ENCODE data around the gene KIF4A. TPM values are rescaled to one million over a fixed set of nuclear protein-coding genes. Genes with fewer than 3 reads are reported as not detected.
"Not testable (repeated sequence)": the region's sequence is repeated elsewhere in the genome, so short reads cannot be mapped to it uniquely, and the experiment has no call there.

The KIF4A gene, protein sequence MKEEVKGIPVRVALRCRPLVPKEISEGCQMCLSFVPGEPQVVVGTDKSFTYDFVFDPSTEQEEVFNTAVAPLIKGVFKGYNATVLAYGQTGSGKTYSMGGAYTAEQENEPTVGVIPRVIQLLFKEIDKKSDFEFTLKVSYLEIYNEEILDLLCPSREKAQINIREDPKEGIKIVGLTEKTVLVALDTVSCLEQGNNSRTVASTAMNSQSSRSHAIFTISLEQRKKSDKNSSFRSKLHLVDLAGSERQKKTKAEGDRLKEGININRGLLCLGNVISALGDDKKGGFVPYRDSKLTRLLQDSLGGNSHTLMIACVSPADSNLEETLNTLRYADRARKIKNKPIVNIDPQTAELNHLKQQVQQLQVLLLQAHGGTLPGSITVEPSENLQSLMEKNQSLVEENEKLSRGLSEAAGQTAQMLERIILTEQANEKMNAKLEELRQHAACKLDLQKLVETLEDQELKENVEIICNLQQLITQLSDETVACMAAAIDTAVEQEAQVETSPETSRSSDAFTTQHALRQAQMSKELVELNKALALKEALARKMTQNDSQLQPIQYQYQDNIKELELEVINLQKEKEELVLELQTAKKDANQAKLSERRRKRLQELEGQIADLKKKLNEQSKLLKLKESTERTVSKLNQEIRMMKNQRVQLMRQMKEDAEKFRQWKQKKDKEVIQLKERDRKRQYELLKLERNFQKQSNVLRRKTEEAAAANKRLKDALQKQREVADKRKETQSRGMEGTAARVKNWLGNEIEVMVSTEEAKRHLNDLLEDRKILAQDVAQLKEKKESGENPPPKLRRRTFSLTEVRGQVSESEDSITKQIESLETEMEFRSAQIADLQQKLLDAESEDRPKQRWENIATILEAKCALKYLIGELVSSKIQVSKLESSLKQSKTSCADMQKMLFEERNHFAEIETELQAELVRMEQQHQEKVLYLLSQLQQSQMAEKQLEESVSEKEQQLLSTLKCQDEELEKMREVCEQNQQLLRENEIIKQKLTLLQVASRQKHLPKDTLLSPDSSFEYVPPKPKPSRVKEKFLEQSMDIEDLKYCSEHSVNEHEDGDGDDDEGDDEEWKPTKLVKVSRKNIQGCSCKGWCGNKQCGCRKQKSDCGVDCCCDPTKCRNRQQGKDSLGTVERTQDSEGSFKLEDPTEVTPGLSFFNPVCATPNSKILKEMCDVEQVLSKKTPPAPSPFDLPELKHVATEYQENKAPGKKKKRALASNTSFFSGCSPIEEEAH
- total RNA-seq (1 to 10 TPM; 1.6 to 4.6 TPM), polyA plus RNA-seq (ENCODE audit: insufficient read length in 6 of 6) (10 to 100 TPM; 11.6 to 30.4 (median 15.7) TPM)
- long read RNA-seq, donor 1, full-length matches to known transcripts, result 1 of 8 reads
- long read RNA-seq, donor 1, partial matches to known transcripts, result 7 of 8 reads
- long read RNA-seq, donor 1, other reads (novel, unspliced or antisense), result 0 of 8 reads
- long read RNA-seq, donor 2, result 0 reads
- long read RNA-seq, donor 3, full-length matches to known transcripts, result 1 of 1 reads
- long read RNA-seq, donor 3, partial matches to known transcripts, result 0 of 1 reads
- long read RNA-seq, donor 3, other reads (novel, unspliced or antisense), result 0 of 1 reads
- long read RNA-seq, donor 4, partial matches to known transcripts, result 1 of 1 reads
- long read RNA-seq, donor 4, other reads (novel, unspliced or antisense), result 0 of 1 reads
- long read RNA-seq, donor 5, result 0 reads
- long read RNA-seq, donor 6, full-length matches to known transcripts, result 2 of 2 reads
- long read RNA-seq, donor 6, partial matches to known transcripts, result 0 of 2 reads
- long read RNA-seq, donor 6, other reads (novel, unspliced or antisense), result 0 of 2 reads
- long read RNA-seq, donor 7, result 0 reads
- long read RNA-seq, donor 8, result 0 reads
- long read RNA-seq, donor 9, result 0 reads
- long read RNA-seq, donor 10, result 0 reads
- long read RNA-seq, donor 11, result 0 reads
- long read RNA-seq, donor 12, full-length matches to known transcripts, result 1 of 1 reads
- long read RNA-seq, donor 12, partial matches to known transcripts, result 0 of 1 reads
- long read RNA-seq, donor 12, other reads (novel, unspliced or antisense), result 0 of 1 reads

DNA sequence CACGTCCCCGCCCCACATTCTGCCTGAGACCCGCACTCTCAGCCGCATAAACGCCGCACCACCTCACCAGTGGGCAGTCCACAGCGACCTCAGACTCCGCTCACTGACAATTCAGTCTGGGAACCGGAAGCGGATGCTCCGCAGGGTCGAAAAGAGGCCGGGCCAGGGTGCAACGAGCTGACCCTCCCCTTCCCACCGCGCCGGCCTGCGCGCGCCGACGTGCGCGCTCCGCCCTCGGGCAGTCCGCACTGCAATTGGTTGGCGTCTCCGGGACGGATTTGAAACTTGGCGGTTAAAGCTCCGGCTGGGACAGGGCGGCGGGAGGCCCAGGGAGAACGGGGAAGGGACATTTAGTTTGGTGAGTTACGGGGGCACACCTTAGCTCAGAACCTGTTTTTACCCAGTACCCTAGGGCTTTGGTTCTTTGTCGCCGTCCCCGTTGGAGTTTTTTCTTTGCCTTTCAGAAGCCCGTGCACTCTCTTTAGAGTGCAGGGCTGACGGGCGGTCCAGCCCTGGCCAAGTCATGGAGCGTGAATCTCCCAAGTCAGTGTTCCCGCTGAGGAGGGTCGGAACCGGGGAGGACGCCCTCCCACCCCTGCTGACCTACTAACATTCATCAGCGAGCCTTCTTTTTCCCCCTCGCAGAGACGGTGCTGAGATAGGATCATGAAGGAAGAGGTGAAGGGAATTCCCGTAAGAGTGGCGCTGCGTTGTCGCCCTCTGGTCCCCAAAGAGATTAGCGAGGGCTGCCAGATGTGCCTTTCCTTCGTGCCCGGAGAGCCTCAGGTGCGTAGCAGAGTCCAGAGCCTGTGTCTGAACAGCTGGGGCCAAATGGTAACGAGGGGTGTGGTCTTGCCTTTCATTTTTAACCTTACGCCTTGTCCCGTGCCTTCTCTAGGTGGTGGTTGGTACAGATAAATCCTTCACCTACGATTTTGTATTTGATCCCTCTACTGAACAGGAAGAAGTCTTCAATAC, at the start of gene KIF4A, which contains the start of gene PDZD11:
TSS of gene KIF4A (plus strand) at position 312 of the 978 bp plus-strand sequence. CDS start at position 667, 355 bp downstream.
TSS of gene PDZD11 (minus strand) at position 135 of the 978 bp plus-strand sequence. CDS start 586 bp downstream, outside the sequence.
- DNase-seq (peak; percentile 76 to 92 (median 90)), ATAC-seq (peak; percentile 100)
- Histone ChIP-seq H3K27ac (peak within 1 kb of the TSS in 1 of 2 donors; percentile 64), H3K9me3 (no peaks in the 10 kb centered on the region), H3K4me1 (peaks cover 3 to 7% of the 10 kb centered on the region in 2 donors), H3K27me3 (no peaks in the 10 kb centered on the region), H3K4me3 (peak within 1 kb of the TSS; percentile 43 to 52), H3K36me3 (peaks cover 0 to 23% of the 10 kb centered on the region in 2 donors)
- TF ChIP-seq, protein P1, sequence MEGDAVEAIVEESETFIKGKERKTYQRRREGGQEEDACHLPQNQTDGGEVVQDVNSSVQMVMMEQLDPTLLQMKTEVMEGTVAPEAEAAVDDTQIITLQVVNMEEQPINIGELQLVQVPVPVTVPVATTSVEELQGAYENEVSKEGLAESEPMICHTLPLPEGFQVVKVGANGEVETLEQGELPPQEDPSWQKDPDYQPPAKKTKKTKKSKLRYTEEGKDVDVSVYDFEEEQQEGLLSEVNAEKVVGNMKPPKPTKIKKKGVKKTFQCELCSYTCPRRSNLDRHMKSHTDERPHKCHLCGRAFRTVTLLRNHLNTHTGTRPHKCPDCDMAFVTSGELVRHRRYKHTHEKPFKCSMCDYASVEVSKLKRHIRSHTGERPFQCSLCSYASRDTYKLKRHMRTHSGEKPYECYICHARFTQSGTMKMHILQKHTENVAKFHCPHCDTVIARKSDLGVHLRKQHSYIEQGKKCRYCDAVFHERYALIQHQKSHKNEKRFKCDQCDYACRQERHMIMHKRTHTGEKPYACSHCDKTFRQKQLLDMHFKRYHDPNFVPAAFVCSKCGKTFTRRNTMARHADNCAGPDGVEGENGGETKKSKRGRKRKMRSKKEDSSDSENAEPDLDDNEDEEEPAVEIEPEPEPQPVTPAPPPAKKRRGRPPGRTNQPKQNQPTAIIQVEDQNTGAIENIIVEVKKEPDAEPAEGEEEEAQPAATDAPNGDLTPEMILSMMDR (IDR thresholded peaks at IDR 0.05), result no peak
- intact Hi-C loops (cut with DNase I), result no loop called here

DNA sequence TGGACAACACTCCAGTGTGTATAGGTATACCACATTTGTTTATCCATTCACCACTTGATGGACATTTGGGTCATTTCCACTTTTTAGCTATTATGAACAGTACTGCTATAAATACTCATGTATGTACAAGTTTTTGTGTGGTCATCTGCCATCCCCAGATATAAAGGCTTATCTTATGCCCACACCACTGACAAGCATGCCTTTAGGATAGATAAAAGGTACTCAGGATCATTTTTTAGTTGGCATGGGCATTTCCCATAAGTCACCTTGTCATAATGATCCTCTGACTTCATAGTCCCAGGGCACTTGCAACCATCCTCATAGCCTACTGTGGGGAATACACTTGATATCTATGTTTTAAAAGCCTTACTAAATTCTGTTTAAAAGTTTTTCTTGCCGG, 49.2 kb upstream of the KIF4A start:
- no peaks in the 10 kb centered on the region for H3K4me1 ChIP-seq
- intact Hi-C loops (cut with DNase I), result no loop called here
- ATAC-seq (no peak), DNase-seq (no peak)
- no peaks in the 10 kb centered on the region for H3K27me3 ChIP-seq
- no peak overlapping the region for H3K27ac ChIP-seq
- H3K36me3 ChIP-seq, result no peaks in the 10 kb centered on the region
- no peaks in the 10 kb centered on the region for H3K9me3 ChIP-seq
- no peak overlapping the region for H3K4me3 ChIP-seq
- TF ChIP-seq, protein P1 (IDR thresholded peaks at IDR 0.05), result no peak

DNA sequence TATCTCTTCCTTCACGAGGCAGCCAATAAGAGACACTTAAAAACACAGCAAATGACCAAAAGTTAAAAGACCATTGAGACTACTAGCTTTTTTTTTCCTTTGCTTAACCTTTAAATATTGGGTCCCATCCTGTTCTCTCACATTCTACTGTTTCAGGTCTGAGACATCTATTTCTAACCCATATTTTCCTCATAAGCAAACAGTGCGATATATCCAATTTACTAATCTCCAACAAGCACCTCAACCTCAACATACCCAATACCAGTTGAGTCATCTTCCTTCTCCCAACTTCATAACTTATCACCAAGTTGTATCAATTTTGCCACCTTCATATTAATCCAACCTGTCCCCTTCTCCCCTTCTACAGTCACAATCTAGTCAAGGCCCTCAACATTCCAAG, 48.4 kb upstream of the KIF4A start:
- no peak for ATAC-seq
- no peak for DNase-seq
- no peaks in the 10 kb centered on the region for H3K4me1 ChIP-seq
- no peaks in the 10 kb centered on the region for H3K27me3 ChIP-seq
- H3K27ac ChIP-seq, result no peak overlapping the region
- H3K36me3 ChIP-seq, result no peaks in the 10 kb centered on the region
- intact Hi-C loops (cut with DNase I), result no loop called here
- H3K9me3 ChIP-seq, result no peaks in the 10 kb centered on the region
- no peak overlapping the region for H3K4me3 ChIP-seq
- TF ChIP-seq, protein P1 (IDR thresholded peaks at IDR 0.05), result no peak

DNA sequence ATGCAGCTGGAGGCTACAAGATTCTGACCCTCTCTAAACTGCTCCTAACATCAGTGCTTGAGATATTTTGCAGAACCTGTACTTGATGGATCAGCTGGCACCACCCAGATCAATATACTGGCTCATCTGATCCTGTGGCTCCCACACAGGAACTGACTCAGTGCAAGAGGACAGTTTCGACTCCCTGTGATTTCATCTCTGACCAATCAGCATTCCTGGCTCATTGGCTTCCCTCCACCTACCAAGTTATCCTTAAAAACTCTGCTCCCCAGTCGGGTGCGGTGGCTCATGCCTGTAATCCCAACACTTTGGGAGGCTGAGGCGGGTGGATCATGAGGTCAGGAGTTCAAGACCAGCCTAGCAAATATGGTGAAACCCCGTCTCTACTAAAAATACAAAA, 46.3 kb upstream of the KIF4A start:
- DNase-seq; H3K27me3 ChIP-seq; intact Hi-C loops (cut with DNase I); H3K36me3 ChIP-seq; H3K27ac ChIP-seq; H3K4me1 ChIP-seq; H3K9me3 ChIP-seq; ATAC-seq; H3K4me3 ChIP-seq: not testable (repeated sequence)

All from left lung (tissue), 14 donors.